ENCODE data around the gene ISYNA1. TPM values are rescaled to one million over a fixed set of nuclear protein-coding genes. Genes with fewer than 3 reads are reported as not detected.

The ISYNA1 gene
- total and polyA plus RNA-seq, 2 donors (not counting 1 experiment from before 2014, with no cell fraction given) = 22.6 to 28.3 TPM

DNA sequence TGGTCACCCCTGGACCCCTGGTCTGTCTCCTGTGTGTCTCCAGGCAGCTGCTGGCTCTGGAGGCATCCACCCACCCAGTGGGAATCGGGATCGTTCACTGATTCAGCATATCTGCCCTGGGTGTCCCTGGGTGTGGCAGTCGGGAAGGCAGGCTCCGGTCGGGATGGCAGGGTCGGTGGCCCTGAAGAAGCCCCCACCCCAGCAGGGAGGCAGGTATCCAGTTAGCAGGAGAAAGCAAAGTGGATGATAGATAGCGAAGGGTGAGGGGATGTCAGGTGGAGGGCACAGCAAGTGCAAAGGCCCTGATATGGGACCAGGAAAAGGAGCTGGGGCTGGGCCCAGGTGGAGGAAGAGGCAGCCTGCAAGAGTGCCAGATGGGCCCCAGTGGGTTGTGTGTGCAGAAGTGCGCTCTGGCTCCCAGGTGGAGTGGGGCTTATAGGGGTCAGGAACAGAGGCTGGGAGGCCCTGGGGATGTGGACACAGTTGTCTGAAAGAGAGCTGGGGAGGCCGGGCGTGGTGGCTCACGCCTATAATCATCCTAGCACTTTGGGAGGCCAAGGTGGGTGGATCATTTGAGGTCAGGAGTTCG, 16.5 kb downstream of the ISYNA1 start:
- ChIA-PET POLR2A (interaction anchor here (0.7 to 2.8 kb wide), 3 partner anchors 7 to 266 kb away, joined by 3 to 15 read pairs (median 3); no protein-coding TSS in a partner anchor), CTCF (interaction anchor here (0.6 to 3.5 kb wide), 7 partner anchors 10 to 135 kb away, joined by 3 to 17 read pairs (median 5); no protein-coding TSS in a partner anchor)
- peak overlapping the region; percentile 83 for H3K4me3 Mint-ChIP-seq
- peaks cover 19% of the 10 kb centered on the region for H3K27me3 Mint-ChIP-seq
- Histone ChIP-seq H3K4me1 (ENCODE audit: control insufficient read depth in 2 of 2, insufficient read depth in 2 of 2, low read length in 2 of 2) (peaks cover 48 to 59% of the 10 kb centered on the region in 2 donors), H3K79me2 (ENCODE audit: control insufficient read depth, insufficient read depth, low read length) (peaks cover 28% of the 10 kb centered on the region), H3K4me2 (replicated peaks; ENCODE audit: low read depth, low read length, poor library complexity, severe bottlenecking) (peak overlapping the region; percentile 19), H3K36me3 (replicated peaks in 1 of 2; ENCODE audit: control extremely low read depth in 1 of 2, control insufficient read depth in 1 of 2, extremely low read depth in 1 of 2, insufficient read depth in 2 of 2, low read length in 1 of 2) (no peaks in the 10 kb centered on the region), H3K4me3 (ENCODE audit: control extremely low read depth in 1 of 5, extremely low read depth in 1 of 5, insufficient read depth in 1 of 5, low read depth in 2 of 5, low read length in 4 of 5) (no peak overlapping the region), H2AFZ (ENCODE audit: insufficient read depth, low read depth, low read length, poor library complexity, severe bottlenecking) (no peak overlapping the region), H3K9me3 (ENCODE audit: control extremely low read depth in 1 of 3, control insufficient read depth in 2 of 3, insufficient read depth in 1 of 3, low read length in 2 of 3) (peaks cover 0 to 18% (median 0%) of the 10 kb centered on the region in 3 donors), H4K20me1 (ENCODE audit: control insufficient read depth, insufficient read depth, low read length, poor library complexity, severe bottlenecking) (peaks cover 54% of the 10 kb centered on the region), H3K9ac (ENCODE audit: low read length) (no peak overlapping the region), H3K27me3 (replicated peaks in 1 of 4; ENCODE audit: control extremely low read depth in 1 of 4, control insufficient read depth in 3 of 4, insufficient read depth in 4 of 4, low read length in 3 of 4) (peaks cover 0 to 27% (median 13%) of the 10 kb centered on the region in 4 experiments), H3K27ac (ENCODE audit: low read length in 2 of 2) (no peak overlapping the region)
- H3K27ac Mint-ChIP-seq = peak overlapping the region; percentile 67
- TF ChIP-seq, protein P1, sequence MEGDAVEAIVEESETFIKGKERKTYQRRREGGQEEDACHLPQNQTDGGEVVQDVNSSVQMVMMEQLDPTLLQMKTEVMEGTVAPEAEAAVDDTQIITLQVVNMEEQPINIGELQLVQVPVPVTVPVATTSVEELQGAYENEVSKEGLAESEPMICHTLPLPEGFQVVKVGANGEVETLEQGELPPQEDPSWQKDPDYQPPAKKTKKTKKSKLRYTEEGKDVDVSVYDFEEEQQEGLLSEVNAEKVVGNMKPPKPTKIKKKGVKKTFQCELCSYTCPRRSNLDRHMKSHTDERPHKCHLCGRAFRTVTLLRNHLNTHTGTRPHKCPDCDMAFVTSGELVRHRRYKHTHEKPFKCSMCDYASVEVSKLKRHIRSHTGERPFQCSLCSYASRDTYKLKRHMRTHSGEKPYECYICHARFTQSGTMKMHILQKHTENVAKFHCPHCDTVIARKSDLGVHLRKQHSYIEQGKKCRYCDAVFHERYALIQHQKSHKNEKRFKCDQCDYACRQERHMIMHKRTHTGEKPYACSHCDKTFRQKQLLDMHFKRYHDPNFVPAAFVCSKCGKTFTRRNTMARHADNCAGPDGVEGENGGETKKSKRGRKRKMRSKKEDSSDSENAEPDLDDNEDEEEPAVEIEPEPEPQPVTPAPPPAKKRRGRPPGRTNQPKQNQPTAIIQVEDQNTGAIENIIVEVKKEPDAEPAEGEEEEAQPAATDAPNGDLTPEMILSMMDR (IDR thresholded peaks at IDR 0.05) = no peak
- no peak for TF ChIP-seq EZH2 (IDR thresholded peaks at IDR 0.05; ENCODE audit: borderline replicate concordance, insufficient read depth, low read depth, low read length, poor library complexity, severe bottlenecking)
- H3K4me1 Mint-ChIP-seq = peaks cover 55% of the 10 kb centered on the region
- no peaks in the 10 kb centered on the region for H3K9me3 Mint-ChIP-seq (ENCODE audit: insufficient read depth)
- intact Hi-C loops (cut with micrococcal nuclease) = loop anchor here (5.0 kb wide), 1 partner anchor 34 kb away; the partner anchor contains the start of gene GDF15
- DNase-seq (peak; percentile 39), ATAC-seq (ENCODE audit: low read depth) (no peak)
- WGBS (ENCODE audit: insufficient coverage) = 100% methylated on average over 8 of the region's 12 CpGs

DNA sequence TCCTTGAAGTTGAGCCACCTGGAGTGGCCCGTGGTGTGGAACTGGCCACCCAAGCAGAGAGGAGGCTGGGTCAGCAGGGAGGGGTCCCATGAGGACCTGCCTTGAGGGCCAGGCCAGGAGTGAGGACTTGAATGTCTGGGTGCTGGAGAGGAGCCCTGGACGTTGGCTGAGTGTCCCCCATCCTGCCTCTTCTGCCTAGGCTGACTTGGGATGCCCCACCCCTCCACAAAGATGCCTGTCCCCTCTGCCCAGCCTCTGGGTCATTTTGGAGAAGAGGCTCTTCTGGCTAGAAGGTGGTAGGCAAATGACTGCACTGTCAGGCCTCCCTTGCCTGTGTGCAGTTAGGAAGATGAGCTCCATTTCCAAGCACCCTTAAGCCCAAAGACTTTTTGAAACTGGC, 17.0 kb downstream of the ISYNA1 start:
- intact Hi-C loops (cut with micrococcal nuclease) = loop anchor here (5.0 kb wide), 1 partner anchor 34 kb away; the partner anchor contains the start of gene GDF15
- H3K4me2 ChIP-seq (replicated peaks; ENCODE audit: low read depth, low read length, poor library complexity, severe bottlenecking) = peak overlapping the region; percentile 97
- peaks cover 53 to 64% of the 10 kb centered on the region in 2 donors for H3K4me1 ChIP-seq (ENCODE audit: control insufficient read depth in 2 of 2, insufficient read depth in 2 of 2, low read length in 2 of 2)
- Mint-ChIP-seq H3K4me1 (peaks cover 57% of the 10 kb centered on the region), H3K9me3 (ENCODE audit: insufficient read depth) (no peaks in the 10 kb centered on the region), H3K27ac (no peak overlapping the region), H3K4me3 (peak overlapping the region; percentile 83), H3K27me3 (peaks cover 22% of the 10 kb centered on the region)
- TF ChIP-seq EZH2 (IDR thresholded peaks at IDR 0.05; ENCODE audit: borderline replicate concordance, insufficient read depth, low read depth, low read length, poor library complexity, severe bottlenecking) = no peak
- TF ChIP-seq, protein P1 (IDR thresholded peaks at IDR 0.05) = no peak
- H4K20me1 ChIP-seq (ENCODE audit: control insufficient read depth, insufficient read depth, low read length, poor library complexity, severe bottlenecking) = peaks cover 54% of the 10 kb centered on the region
- H3K9ac ChIP-seq (ENCODE audit: low read length) = no peak overlapping the region
- no peaks in the 10 kb centered on the region for H3K36me3 ChIP-seq (replicated peaks in 1 of 2; ENCODE audit: control extremely low read depth in 1 of 2, control insufficient read depth in 1 of 2, extremely low read depth in 1 of 2, insufficient read depth in 2 of 2, low read length in 1 of 2)
- H2AFZ ChIP-seq (ENCODE audit: insufficient read depth, low read depth, low read length, poor library complexity, severe bottlenecking) = no peak overlapping the region
- DNase-seq = no peak
- POLR2A ChIA-PET = interaction anchor here (2.8 kb wide), 1 partner anchor 8 kb away, joined by 15 read pairs; no protein-coding TSS in a partner anchor
- 78% methylated on average over 1 of the region's 2 CpGs for WGBS (ENCODE audit: insufficient coverage)
- peaks cover 28% of the 10 kb centered on the region for H3K79me2 ChIP-seq (ENCODE audit: control insufficient read depth, insufficient read depth, low read length)
- H3K27ac ChIP-seq (ENCODE audit: low read length in 2 of 2) = no peak overlapping the region
- peaks cover 0 to 22% (median 0%) of the 10 kb centered on the region in 3 donors for H3K9me3 ChIP-seq (ENCODE audit: control extremely low read depth in 1 of 3, control insufficient read depth in 2 of 3, insufficient read depth in 1 of 3, low read length in 2 of 3)
- H3K4me3 ChIP-seq (ENCODE audit: control extremely low read depth in 1 of 5, extremely low read depth in 1 of 5, insufficient read depth in 1 of 5, low read depth in 2 of 5, low read length in 4 of 5) = no peak overlapping the region
- CTCF ChIA-PET = interaction anchor here (1.6 to 3.5 kb wide), 4 partner anchors 9 to 92 kb away, joined by 3 to 17 read pairs (median 7); no protein-coding TSS in a partner anchor
- peaks cover 0 to 33% (median 17%) of the 10 kb centered on the region in 4 experiments for H3K27me3 ChIP-seq (replicated peaks in 1 of 4; ENCODE audit: control extremely low read depth in 1 of 4, control insufficient read depth in 3 of 4, insufficient read depth in 4 of 4, low read length in 3 of 4)
- no peak for ATAC-seq (ENCODE audit: low read depth)
